ENCODE results near the gene SRPRB. TPM values are rescaled to one million over a fixed set of nuclear protein-coding genes. Genes with fewer than 3 reads are reported as not detected.

SRPRB gene
- total and polyA plus RNA-seq, 2 donors from 2014 or later = 47.9 to 58.8 TPM

DNA sequence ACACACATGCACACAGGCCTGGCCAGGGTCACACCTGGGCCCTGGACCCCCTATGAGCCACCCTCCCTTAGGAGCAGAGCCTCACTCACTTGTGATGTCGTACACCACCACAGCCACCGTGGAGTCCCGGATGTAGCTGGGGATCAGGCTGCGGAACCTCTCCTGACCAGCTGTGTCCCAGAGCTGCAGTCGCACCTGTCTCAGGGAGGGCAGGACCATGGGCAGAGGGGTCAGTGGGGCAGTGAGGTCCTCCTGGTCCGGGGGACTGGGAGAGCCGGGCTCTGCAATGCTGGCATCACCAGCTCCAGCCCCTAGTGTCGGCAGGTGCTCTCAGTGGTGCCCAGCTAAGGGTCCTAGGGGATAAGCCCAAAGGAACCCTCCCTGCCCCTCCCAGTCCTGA is 35.6 kb downstream of the SRPRB start:
- no peak for DNase-seq

GRCh38 chr3:133842158-133842557 is 36.5 kb downstream of the SRPRB start:
- intact Hi-C loops (cut with DNase I) = no loop called here
- Histone ChIP-seq H3K9ac (ENCODE audit: low read length in 3 of 3) (no peak overlapping the region), H3K4me1 (ENCODE audit: control insufficient read depth in 2 of 3, insufficient read depth in 2 of 3, low read depth in 1 of 3, low read length in 3 of 3) (no peaks in the 10 kb centered on the region), H3K27me3 (ENCODE audit: control insufficient read depth, insufficient read depth, low read length) (no peaks in the 10 kb centered on the region), H3K36me3 (ENCODE audit: control insufficient read depth in 2 of 3, insufficient read depth in 3 of 3, low read length in 3 of 3) (no peaks in the 10 kb centered on the region), H3K9me3 (ENCODE audit: control insufficient read depth in 2 of 3, insufficient read depth in 1 of 3, low read length in 3 of 3) (no peaks in the 10 kb centered on the region), H3K27ac (ENCODE audit: low read depth in 2 of 2, low read length in 2 of 2) (no peak overlapping the region), H3K4me3 (ENCODE audit: low read length in 3 of 3) (no peak overlapping the region)
- TF ChIP-seq, protein P1, sequence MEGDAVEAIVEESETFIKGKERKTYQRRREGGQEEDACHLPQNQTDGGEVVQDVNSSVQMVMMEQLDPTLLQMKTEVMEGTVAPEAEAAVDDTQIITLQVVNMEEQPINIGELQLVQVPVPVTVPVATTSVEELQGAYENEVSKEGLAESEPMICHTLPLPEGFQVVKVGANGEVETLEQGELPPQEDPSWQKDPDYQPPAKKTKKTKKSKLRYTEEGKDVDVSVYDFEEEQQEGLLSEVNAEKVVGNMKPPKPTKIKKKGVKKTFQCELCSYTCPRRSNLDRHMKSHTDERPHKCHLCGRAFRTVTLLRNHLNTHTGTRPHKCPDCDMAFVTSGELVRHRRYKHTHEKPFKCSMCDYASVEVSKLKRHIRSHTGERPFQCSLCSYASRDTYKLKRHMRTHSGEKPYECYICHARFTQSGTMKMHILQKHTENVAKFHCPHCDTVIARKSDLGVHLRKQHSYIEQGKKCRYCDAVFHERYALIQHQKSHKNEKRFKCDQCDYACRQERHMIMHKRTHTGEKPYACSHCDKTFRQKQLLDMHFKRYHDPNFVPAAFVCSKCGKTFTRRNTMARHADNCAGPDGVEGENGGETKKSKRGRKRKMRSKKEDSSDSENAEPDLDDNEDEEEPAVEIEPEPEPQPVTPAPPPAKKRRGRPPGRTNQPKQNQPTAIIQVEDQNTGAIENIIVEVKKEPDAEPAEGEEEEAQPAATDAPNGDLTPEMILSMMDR (IDR thresholded peaks at IDR 0.05; ENCODE audit: borderline replicate concordance, extremely low read depth, insufficient read depth) = no peak
- FAIRE-seq (no peak), DNase-seq (no peak)

More for the DNA sequence above, 35.6 kb downstream of the SRPRB start:
- Histone ChIP-seq H3K4me3 (ENCODE audit: low read length in 3 of 3) (no peak overlapping the region), H3K27me3 (ENCODE audit: control insufficient read depth, insufficient read depth, low read length) (no peaks in the 10 kb centered on the region), H3K9me3 (ENCODE audit: control insufficient read depth in 2 of 3, insufficient read depth in 1 of 3, low read length in 3 of 3) (no peaks in the 10 kb centered on the region), H3K9ac (ENCODE audit: low read length in 3 of 3) (no peak overlapping the region), H3K4me1 (ENCODE audit: control insufficient read depth in 2 of 3, insufficient read depth in 2 of 3, low read depth in 1 of 3, low read length in 3 of 3) (no peaks in the 10 kb centered on the region), H3K27ac (ENCODE audit: low read depth in 2 of 2, low read length in 2 of 2) (no peak overlapping the region), H3K36me3 (ENCODE audit: control insufficient read depth in 2 of 3, insufficient read depth in 3 of 3, low read length in 3 of 3) (no peaks in the 10 kb centered on the region)
- intact Hi-C loops (cut with DNase I) = no loop called here
- no peak for FAIRE-seq
- TF ChIP-seq, protein P1 (IDR thresholded peaks at IDR 0.05; ENCODE audit: borderline replicate concordance, extremely low read depth, insufficient read depth) = no peak

- Histone ChIP-seq H3K4me3 (ENCODE audit: low read length in 3 of 3) (no peak overlapping the region), H3K9me3 (ENCODE audit: control insufficient read depth in 2 of 3, insufficient read depth in 1 of 3, low read length in 3 of 3) (no peaks in the 10 kb centered on the region), H3K27me3 (ENCODE audit: control insufficient read depth, insufficient read depth, low read length) (no peaks in the 10 kb centered on the region), H3K27ac (ENCODE audit: low read depth in 2 of 2, low read length in 2 of 2) (no peak overlapping the region), H3K36me3 (ENCODE audit: control insufficient read depth in 2 of 3, insufficient read depth in 3 of 3, low read length in 3 of 3) (no peaks in the 10 kb centered on the region), H3K4me1 (ENCODE audit: control insufficient read depth in 2 of 3, insufficient read depth in 2 of 3, low read depth in 1 of 3, low read length in 3 of 3) (no peaks in the 10 kb centered on the region), H3K9ac (ENCODE audit: low read length in 3 of 3) (no peak overlapping the region)
- intact Hi-C loops (cut with DNase I) = no loop called here
- no peak for DNase-seq
- FAIRE-seq = no peak
- TF ChIP-seq, protein P1 (IDR thresholded peaks at IDR 0.05; ENCODE audit: borderline replicate concordance, extremely low read depth, insufficient read depth) = no peak
Observed at GRCh38 chr3:133843634-133844033, 38.0 kb downstream of the SRPRB start.

DNA sequence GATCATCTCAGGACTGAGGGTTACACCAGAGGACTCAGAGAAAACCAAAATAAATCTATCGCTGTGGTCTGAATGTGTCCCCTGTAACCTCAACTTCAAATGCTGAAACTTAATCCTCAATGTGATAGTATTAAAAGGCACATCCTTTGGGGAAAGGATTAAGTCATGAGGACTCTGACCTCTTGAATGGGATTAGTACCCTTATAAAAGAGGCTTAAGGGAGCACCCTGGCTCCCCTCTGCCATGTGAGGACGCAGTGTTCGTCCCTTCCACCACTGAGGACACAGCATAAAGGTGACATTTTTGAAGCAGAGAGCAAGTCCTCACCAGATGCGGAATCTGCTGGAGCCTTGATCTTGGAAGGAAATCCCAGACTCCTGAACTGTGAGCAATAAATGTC is 39.5 kb downstream of the SRPRB start:
- DNase-seq (peak in 1 of 5 donors; percentile 4), FAIRE-seq (no peak)
- Histone ChIP-seq H3K9ac (ENCODE audit: low read length in 3 of 3) (no peak overlapping the region), H3K36me3 (ENCODE audit: control insufficient read depth in 2 of 3, insufficient read depth in 3 of 3, low read length in 3 of 3) (no peaks in the 10 kb centered on the region), H3K4me3 (ENCODE audit: low read length in 3 of 3) (no peak overlapping the region), H3K9me3 (ENCODE audit: control insufficient read depth in 2 of 3, insufficient read depth in 1 of 3, low read length in 3 of 3) (no peaks in the 10 kb centered on the region), H3K27ac (ENCODE audit: low read depth in 2 of 2, low read length in 2 of 2) (no peak overlapping the region), H3K27me3 (ENCODE audit: control insufficient read depth, insufficient read depth, low read length) (no peaks in the 10 kb centered on the region), H3K4me1 (ENCODE audit: control insufficient read depth in 2 of 3, insufficient read depth in 2 of 3, low read depth in 1 of 3, low read length in 3 of 3) (no peaks in the 10 kb centered on the region)
- intact Hi-C loops (cut with DNase I) = no loop called here
- TF ChIP-seq, protein P1 (IDR thresholded peaks at IDR 0.05; ENCODE audit: borderline replicate concordance, extremely low read depth, insufficient read depth) = no peak

All from kidney (tissue), 14 donors.